CD4-positive, alpha-beta T cell (primary cell): ENCODE measurements around the gene FOXB2. TPM values are rescaled to one million over a fixed set of nuclear protein-coding genes. Genes with fewer than 3 reads are reported as not detected.

ENCODE experiments used
- ATAC-seq: fragments of 200-7000 bp; cut with Tn5 transposase; one replicate; pipeline ENCODE4 v1.10.0; 2022; ENCODE audit warnings: mild to moderate bottlenecking; ENCODE audit not compliant: poor library complexity
- CTCF ChIA-PET: fragments of 350-600 bp; sonication (Branson Sonifier 250); formaldehyde crosslinking; loops from one replicate; lab custom pipeline; 2021; ENCODE audit warnings: antibody characterized with exemption, inconsistent platforms; lab: Charles Lee
- POLR2A ChIA-PET: fragments of 350-600 bp; sonication (Branson Sonifier 250); formaldehyde crosslinking; loops from one replicate; lab custom pipeline; 2021; ENCODE audit warnings: antibody characterized with exemption, inconsistent platforms; lab: Charles Lee
- DNase-seq, 14 experiments: peaks; one replicate each; pipeline ENCODE4 v3.0.0-alpha.2; 2013 to 2020; ENCODE audit warnings: mixed read lengths in 2 of 14
- H3K27ac ChIP-seq, 2 donors: one replicate each; pipeline versions ENCODE4 v1.5.1 to v1.7.0; 2013; ENCODE audit warnings: low read length in 2 of 2, low read depth in 1 of 2, mild to moderate bottlenecking in 1 of 2
- H3K27me3 ChIP-seq, 2 experiments: 1 replicate in 1 of 2; 2 replicates in 1 of 2; pipeline versions ENCODE4 v1.6.1 to v1.7.0; 2013; ENCODE audit warnings: low read length in 2 of 2, control low read depth in 1 of 2, mild to moderate bottlenecking in 1 of 2, moderate library complexity in 1 of 2; ENCODE audit not compliant: insufficient read depth in 2 of 2, control insufficient read depth in 1 of 2
- H3K36me3 ChIP-seq: one replicate; pipeline ENCODE4 v1.6.1; 2013; ENCODE audit warnings: low read length, control low read depth; ENCODE audit not compliant: insufficient read depth
- H3K4me1 ChIP-seq: one replicate; pipeline ENCODE4 v1.6.1; 2013; ENCODE audit warnings: low read length, control low read depth; ENCODE audit not compliant: insufficient read depth
- H3K4me3 ChIP-seq: one replicate; pipeline ENCODE4 v1.5.1; 2013; ENCODE audit warnings: mild to moderate bottlenecking, low read length, moderate library complexity
- H3K9me3 ChIP-seq, 2 experiments: 1 replicate in 1 of 2; 2 replicates in 1 of 2; pipeline versions ENCODE4 v1.6.1 to v1.7.0; 2013; ENCODE audit warnings: low read length in 2 of 2, mild to moderate bottlenecking in 2 of 2, control low read depth in 1 of 2, moderate library complexity in 1 of 2; ENCODE audit not compliant: control insufficient read depth in 1 of 2, insufficient read depth in 1 of 2
- H3K27ac Mint-ChIP-seq: one replicate; pipeline ENCODE4 v1.8.0; 2020; ENCODE audit warnings: mixed read lengths
- H3K27me3 Mint-ChIP-seq: one replicate; pipeline ENCODE4 v1.8.0; 2021; ENCODE audit warnings: mixed read lengths
- H3K36me3 Mint-ChIP-seq: one replicate; pipeline ENCODE4 v1.8.0; 2021; ENCODE audit warnings: low read depth, mixed read lengths
- H3K4me1 Mint-ChIP-seq: one replicate; pipeline ENCODE4 v1.8.0; 2021; ENCODE audit warnings: low read depth, mixed read lengths
- H3K4me3 Mint-ChIP-seq: one replicate; pipeline ENCODE4 v1.8.0; 2020; ENCODE audit warnings: mild to moderate bottlenecking, mixed read lengths
- H3K9me3 Mint-ChIP-seq: one replicate; pipeline ENCODE4 v1.8.0; 2020; ENCODE audit warnings: mixed read lengths
- CTCF ChIP-seq: fragments of 200-600 bp; IDR thresholded peaks from one replicate; pipeline ENCODE4 v1.8.0; 2022; ENCODE audit warnings: antibody characterized with exemption, mild to moderate bottlenecking
- intact Hi-C, 2 experiments: fragments of 100-400 bp; cut with DNase I in 1 of 2; cut with micrococcal nuclease in 1 of 2; formaldehyde crosslinking; loops; one replicate each; pipeline versions ENCODE4 v1.15.1 to v1.9.0; 2023 to 2025; cut with DNase I, micrococcal nuclease
- total RNA-seq, 174 experiments: library from RNA in 2 of 174; stranded (reverse) in 2 of 174; gene quantifications; one replicate each; pipeline ENCODE4 v1.2.3 and lab custom pipeline; 2021 to 2026

Gene FOXB2
- total RNA-seq, 2 experiments from 2014 or later, result not detected

GRCh38 chr9:76987594-76988200 lies 31.8 kb upstream of the FOXB2 start:
- intact Hi-C loops, result no loop called here
- TF ChIP-seq CTCF, result no peak

GRCh38 chr9:76988941-76989340 lies 30.5 kb upstream of the FOXB2 start:
- H3K27ac ChIP-seq, result no peak overlapping the region
- Mint-ChIP-seq H3K9me3 (no peaks in the 10 kb centered on the region), H3K4me1 (no peaks in the 10 kb centered on the region), H3K4me3 (no peak overlapping the region), H3K36me3 (no peaks in the 10 kb centered on the region), H3K27me3 (peaks cover 28% of the 10 kb centered on the region), H3K27ac (no peak overlapping the region)
- ChIA-PET POLR2A (no interaction called here), CTCF (no interaction called here)
- DNase-seq (no peak), ATAC-seq (no peak)
- TF ChIP-seq CTCF, result no peak
- H3K9me3 ChIP-seq, result no peaks in the 10 kb centered on the region
- H3K4me3 ChIP-seq, result no peak overlapping the region
- H3K27me3 ChIP-seq, result peaks cover 0 to 3% of the 10 kb centered on the region in 2 experiments
- H3K4me1 ChIP-seq, result no peaks in the 10 kb centered on the region
- intact Hi-C loops, result no loop called here
- H3K36me3 ChIP-seq, result no peaks in the 10 kb centered on the region

More at GRCh38 chr9:76987594-76988200, 31.8 kb upstream of the FOXB2 start:
- Histone ChIP-seq H3K27me3 (peaks cover 0 to 3% of the 10 kb centered on the region in 2 experiments), H3K36me3 (no peaks in the 10 kb centered on the region), H3K4me1 (no peaks in the 10 kb centered on the region), H3K4me3 (no peak overlapping the region), H3K27ac (no peak overlapping the region), H3K9me3 (no peaks in the 10 kb centered on the region)
- no peak overlapping the region for H3K4me3 Mint-ChIP-seq
- H3K27me3 Mint-ChIP-seq, result peaks cover 23% of the 10 kb centered on the region
- CTCF ChIA-PET, result no interaction called here
- POLR2A ChIA-PET, result no interaction called here
- no peak overlapping the region for H3K27ac Mint-ChIP-seq
- no peak for ATAC-seq
- no peaks in the 10 kb centered on the region for H3K9me3 Mint-ChIP-seq
- no peaks in the 10 kb centered on the region for H3K36me3 Mint-ChIP-seq
- no peaks in the 10 kb centered on the region for H3K4me1 Mint-ChIP-seq
- DNase-seq, result peak in 1 of 14 experiments; percentile 2

- ATAC-seq, result no peak
- CTCF ChIA-PET, result no interaction called here
- H3K36me3 ChIP-seq, result no peaks in the 10 kb centered on the region
- POLR2A ChIA-PET, result no interaction called here
- H3K27me3 ChIP-seq, result peaks cover 0 to 3% of the 10 kb centered on the region in 2 experiments
- no peak for DNase-seq
- H3K9me3 ChIP-seq, result no peaks in the 10 kb centered on the region
- no peak for TF ChIP-seq CTCF
- Mint-ChIP-seq H3K4me3 (no peak overlapping the region), H3K4me1 (no peaks in the 10 kb centered on the region), H3K27me3 (peaks cover 28% of the 10 kb centered on the region), H3K27ac (no peak overlapping the region), H3K36me3 (no peaks in the 10 kb centered on the region), H3K9me3 (no peaks in the 10 kb centered on the region)
- no peaks in the 10 kb centered on the region for H3K4me1 ChIP-seq
- no peak overlapping the region for H3K27ac ChIP-seq
- no peak overlapping the region for H3K4me3 ChIP-seq
- intact Hi-C loops, result no loop called here
Observed at GRCh38 chr9:76989501-76989900, 30.0 kb upstream of the FOXB2 start.
